Inflammatory macrophage treated with lipopolysaccharide for 4 hours (primary cell): ENCODE data around the gene SBNO2.

Experiments used
- DNase-seq: peaks from one replicate; pipeline ENCODE4 v3.0.0-alpha.2; 2020

Gene SBNO2

DNA sequence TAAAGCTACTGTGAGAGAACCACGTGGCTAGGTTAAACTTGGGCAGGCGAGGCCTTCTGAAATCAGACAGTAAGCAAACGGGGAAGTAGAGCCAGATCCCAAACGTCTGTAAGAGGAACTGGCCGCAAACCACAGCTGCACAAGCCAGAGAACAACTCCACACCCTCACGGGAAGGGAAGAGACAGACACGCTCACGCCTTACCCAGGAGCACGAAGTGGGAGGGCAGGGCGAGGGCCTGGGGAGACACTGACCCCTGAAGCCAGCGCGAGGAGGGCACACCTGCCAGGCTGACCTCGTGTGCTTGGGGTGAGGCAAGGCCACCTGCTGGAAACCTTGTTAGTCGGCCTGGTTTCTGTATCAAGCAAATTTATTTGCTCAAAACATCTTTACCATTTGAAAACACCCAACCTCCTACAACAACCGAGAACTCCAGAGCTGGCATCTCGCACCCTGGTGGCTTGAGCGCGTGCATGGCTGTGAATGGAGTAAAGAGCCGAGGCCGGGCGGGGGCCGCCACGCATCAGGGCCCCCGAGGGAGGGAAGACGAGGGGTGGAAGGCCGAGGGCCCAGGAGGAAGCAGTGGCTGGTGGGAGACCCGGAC lies 86.2 kb downstream of the SBNO2 start:
- peak; percentile 95 for DNase-seq

DNA sequence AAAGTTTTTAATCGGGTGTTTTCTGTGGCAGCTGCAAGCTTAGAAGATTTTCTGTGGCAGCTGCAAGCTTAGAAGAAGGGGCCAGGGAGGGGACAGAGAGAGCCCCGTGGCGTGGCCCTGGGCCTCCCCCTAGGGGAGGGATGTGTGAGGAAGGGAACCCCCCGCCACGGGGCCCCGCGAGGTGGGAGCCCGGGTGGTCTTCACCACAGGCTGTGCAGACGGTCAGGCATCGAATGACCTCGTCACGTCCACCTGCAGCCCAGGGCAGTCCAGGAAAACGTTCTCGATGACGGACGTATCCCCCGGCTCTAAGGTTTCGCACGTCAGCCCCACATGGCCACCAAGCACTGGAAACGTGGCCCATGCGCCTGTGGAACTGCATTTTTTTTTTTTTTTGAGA lies 87.5 kb downstream of the SBNO2 start:
- no peak for DNase-seq

DNA sequence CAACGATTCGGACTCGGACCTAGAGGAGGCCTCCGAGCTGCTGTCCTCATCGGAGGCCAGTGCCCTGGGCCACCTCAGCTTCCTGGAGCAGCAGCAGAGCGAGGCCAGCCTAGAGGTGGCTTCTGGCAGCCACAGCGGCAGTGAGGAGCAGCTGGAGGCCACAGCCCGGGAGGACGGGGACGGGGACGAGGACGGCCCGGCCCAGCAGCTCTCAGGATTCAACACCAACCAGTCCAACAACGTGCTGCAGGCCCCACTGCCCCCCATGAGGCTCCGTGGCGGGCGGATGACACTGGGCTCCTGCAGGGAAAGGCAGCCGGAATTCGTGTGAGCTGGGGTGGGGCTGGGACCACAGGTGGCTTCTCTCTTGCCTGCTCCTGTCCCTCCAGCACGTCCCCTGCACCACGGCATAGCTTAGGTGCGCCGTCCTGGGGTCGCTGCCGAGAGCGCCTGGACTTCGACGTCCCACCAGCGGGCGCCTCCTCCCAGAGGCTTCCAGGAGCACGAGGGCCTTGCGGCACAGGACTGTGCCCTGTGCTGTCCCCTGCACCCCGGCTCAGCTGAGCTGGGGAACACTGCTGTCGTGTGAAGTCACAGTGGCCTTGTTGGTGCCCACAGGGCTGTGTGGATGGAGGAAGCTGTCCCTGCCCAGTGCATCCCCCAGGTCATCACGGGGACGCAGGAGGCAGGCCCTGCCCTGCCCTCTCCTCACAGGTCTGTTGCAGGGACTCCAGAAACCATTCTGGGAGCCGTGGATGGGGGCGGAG lies 88.2 kb downstream of the SBNO2 start:
- no peak for DNase-seq

- DNase-seq, result no peak
These were observed 88.9 kb downstream of the SBNO2 start for GRCh38 chr19:1085053-1085658.

DNA sequence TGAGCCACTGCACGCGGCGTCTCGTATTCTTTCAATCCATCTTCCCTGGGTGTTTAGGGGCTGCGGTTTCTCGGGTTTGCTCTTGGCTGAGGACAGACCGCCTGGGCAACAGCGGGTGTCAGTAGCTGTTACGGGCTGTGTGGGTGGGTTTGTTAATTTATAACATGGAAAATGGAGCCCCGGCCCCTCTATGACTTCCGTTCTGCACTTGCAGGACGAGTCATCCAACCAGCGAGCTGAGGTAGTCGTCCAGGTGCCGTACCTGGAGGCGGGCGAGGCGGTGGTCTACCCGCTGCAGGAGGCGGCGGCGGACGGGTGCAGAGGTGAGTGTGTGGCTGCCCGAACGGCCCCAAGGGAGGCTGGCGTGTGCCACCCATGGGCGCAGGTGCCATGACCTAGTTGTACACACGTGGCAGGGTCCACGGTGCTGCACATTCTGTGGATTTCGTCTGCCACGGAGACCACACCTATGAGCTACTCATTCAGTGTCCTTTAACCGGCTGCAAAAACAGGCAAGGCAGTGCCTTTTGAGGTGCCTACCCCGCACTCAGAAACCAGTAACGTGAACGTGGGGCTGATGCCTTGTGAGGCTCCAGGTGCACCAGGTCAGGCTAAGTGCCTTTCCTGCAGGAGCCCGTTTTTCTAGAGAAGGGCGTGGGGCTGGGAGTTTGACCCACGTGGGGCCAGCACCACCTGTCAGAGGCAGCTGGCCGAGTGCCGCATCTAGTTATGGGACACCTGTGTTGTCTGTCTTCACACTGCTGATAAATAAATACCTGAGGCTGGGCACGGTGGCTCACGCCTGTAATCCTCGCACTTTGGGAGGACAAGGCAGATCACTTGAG lies 89.8 kb downstream of the SBNO2 start:
- no peak for DNase-seq

DNA sequence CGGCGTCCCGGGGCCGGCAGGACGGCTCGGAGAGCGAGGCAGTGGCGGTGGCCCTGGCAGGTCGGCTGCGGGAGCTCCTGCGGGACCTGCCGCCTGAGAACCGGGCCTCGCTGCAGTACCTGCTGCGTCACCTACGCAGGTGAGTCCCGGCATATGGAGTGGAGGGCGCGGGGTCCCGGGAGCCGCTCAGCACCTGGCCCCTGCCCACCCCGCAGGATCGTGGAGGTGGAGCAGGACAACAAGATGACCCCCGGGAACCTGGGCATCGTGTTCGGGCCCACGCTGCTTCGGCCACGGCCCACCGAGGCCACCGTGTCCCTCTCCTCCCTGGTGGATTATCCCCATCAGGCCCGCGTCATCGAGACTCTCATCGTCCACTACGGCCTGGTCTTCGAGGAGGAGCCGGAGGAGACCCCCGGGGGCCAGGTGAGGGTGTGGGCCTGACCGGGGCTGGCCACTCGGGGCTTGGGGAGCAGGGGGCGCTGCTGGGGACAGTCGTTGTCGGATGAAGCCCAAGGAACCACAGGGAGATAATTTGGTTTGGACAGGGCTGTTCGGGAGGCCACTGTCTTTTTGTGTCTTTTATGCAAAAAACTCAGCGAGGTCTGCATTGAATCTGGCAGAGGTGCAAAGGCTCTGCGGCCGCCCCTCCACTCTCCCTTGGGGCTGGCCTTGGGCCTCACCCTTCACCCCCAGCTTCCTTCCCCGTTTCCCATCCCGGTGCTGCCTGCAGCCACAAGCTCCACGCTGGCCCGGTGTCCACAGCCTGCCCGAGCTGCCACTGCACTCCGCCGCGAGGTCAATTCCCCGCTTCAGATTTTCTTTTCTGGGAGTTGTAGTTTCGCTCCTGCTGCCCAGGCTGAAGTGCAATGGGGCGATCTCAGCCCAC lies 90.9 kb downstream of the SBNO2 start:
- DNase-seq, result no peak

GRCh38 chr19:1082165-1082927 lies 91.7 kb downstream of the SBNO2 start:
- DNase-seq, result peak; percentile 35

- DNase-seq, result no peak
These were observed 92.5 kb downstream of the SBNO2 start for GRCh38 chr19:1081301-1082164.

GRCh38 chr19:1080360-1081161 lies 93.5 kb downstream of the SBNO2 start:
- no peak for DNase-seq

- no peak for DNase-seq
These were observed 94.4 kb downstream of the SBNO2 start for GRCh38 chr19:1079566-1080111.

DNA sequence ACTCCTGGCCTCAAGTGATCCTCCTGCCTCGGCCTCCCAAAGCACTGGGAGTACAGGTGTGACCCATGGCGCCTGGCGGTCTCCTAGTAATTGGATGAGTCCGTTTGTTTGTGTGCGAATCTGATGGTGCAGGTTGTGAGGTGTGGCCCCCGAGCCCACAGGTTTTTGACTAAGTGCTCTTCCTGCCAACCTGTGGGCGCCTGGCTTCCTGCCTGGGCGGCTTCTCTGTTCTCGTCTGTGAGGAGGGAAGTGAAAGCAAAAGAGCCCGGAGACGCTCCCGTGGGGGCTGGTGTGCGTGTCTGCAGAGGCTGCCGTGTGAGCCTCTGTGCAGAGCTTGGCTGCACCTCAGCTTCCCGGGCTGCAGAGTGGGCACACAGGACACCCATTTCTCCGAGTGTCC lies 97.1 kb downstream of the SBNO2 start:
- DNase-seq, result peak; percentile 83

DNA sequence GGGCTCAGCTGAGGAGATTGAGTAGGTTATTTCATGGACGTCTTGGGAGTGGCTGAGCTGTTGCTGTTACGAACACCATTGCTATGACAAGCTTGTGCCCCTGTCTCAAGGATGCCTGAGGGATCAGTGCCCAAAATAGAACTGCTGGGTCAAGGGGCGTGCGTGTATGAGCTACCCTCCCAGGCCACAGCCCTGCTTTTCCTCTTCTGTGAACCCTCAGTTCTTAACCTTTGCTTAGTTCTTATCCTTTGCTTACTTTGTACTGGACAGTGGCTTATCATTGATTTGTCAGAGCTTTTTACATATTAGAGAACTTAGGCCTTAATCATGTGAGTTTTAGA lies 98.1 kb downstream of the SBNO2 start:
- no peak for DNase-seq

DNA sequence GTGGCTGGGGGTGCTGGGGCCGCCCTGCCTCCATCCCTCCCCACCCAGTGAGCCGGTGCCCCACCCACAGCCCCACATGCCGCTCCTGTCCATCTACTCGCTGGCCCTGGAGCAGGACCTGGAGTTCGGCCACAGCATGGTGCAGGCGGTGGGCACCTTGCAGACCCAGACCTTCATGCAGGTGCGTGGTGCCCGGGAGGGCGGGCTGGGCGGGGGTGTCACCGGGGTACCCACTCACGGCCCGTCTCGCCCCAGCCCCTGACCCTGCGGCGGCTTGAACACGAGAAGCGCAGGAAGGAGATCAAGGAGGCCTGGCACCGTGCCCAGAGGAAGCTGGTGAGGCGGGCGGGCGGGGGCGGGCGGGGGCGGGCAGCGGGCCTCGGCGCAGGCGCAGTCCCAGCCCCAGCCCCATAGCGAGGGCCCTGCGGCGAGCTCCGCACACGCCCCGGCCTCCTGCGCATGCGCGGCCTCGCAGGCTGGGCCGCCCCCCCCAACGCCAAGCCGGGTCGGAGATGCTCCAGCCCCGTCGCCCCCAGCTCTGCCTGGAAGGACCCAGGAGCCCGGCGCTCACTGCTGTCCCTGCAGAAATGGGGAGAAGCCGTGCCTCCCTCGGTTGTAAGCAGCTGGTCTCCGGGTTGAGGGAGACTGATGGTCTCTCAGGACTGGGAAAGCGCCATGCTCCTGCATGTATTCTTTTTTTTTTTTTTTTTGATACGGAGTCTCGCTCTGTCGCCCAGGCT lies 99.4 kb downstream of the SBNO2 start:
- peak; percentile 68 for DNase-seq

- DNase-seq, result no peak
These were observed 100.0 kb downstream of the SBNO2 start for GRCh38 chr19:1073956-1074517.

DNA sequence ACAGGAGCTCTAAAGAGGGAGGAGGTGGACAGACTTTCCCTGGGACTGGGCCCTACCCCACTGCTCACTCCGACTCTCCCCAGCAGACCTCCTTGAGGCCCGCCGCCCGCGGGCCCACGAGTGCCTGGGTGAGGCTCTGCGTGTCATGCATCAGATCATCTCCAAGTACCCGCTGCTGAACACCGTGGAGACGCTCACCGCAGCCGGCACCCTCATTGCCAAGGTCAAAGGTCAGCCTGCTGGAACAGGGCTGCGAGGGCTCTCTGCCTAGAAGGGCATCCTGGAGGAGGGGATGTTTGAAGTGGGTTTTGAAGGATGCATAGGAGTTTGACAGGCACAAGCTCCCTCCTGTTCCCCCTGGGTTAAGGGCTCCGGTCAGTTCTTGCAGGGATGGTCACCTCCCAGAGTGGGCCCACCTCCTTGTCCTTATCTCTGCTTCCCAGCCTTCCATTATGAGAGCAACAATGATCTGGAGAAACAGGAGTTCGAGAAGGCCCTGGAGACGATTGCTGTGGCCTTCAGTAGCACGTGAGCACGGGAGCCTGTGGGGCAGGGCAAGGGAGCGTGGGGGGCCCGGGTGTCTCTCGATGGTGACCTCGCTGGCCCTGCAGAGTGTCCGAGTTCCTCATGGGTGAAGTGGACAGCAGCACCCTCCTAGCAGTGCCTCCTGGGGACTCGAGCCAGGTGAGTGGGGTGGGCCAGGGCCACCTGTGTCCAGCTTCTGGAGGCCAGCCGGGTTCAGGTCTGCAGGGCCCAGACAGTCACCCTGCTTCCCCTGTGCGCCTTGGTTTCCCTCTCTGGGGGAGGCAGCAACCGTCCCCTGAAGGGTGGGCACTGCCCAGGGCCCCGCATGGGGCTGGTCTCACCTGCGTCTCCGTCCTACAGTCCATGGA lies 100.8 kb downstream of the SBNO2 start:
- no peak for DNase-seq

- no peak for DNase-seq
These were observed 101.6 kb downstream of the SBNO2 start for GRCh38 chr19:1072371-1073015.
